GM21528 (cell line): ENCODE measurements around the gene TMEM123.

ENCODE experiments used
- ATAC-seq: cut with Tn5 transposase; IDR thresholded peaks from one replicate; pipeline ENCODE4 v1.9.1; 2021; ENCODE audit warnings: mild to moderate bottlenecking, moderate library complexity; ENCODE audit not compliant: unreplicated experiment, low FRiP score

Gene TMEM123

DNA sequence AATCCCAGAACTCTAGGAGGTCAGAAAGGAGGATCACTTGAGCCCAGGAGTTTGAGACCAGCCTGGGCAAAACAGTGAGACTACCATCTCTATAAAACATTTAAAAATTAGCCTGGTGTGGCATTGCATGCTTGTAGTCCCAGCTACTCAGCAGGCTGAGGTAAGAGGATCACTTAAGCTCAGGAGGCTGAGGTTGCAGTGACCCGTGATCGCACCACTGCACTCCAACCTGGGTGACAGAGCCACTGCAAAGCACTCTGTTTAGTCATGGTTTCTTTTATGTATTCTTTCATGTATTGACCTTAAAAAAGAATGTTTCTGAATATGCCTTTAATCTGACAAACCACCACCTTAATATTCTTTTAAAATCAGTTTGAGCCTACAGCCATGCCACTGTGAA, 53.4 kb downstream of the TMEM123 start:
- no peak for ATAC-seq

DNA sequence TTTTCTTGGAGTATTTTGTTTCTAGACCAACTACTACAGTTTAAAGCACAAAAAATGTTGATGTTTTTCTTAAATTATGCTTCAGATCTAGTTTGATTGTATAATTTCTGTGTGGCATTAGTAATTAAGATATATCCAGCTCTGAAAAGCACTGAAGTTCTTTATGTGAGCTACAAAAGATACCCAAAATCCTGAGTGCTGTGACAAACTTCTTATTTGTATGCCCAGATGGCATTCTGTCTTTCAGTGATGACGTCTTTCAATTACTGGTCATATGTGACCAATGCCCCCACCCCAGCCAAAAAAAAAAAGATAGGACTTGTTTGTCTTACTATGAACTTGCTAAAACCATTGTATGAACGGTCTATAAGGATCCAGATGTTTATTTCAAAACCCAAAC, 54.3 kb downstream of the TMEM123 start:
- no peak for ATAC-seq

GRCh38 chr11:102396708-102397563, 55.6 kb downstream of the TMEM123 start:
- no peak for ATAC-seq

GRCh38 chr11:102395720-102396393, 56.7 kb downstream of the TMEM123 start:
- no peak for ATAC-seq

DNA sequence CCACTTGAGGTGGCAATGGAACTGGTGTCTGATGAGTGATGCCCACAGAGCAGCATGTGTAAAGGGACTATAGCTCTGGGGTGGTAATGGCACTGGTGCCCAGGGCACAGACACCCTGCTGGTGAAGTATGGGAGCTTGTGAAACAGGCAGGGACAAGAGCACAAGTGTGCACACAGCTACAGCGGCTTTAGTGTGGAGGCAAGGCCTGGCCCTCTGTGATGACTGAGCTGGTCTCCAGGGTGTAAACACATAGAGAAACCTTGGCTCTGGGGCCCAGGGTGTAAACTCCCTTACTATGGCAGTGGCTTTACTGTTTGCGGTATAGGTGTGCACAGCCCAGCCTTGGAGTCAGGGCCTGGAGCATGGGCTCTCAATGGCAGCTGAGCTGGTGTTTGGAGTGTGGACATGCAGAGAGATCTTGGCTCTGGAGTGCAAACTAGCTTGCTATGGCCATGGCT, 59.3 kb downstream of the TMEM123 start:
- no peak for ATAC-seq

- ATAC-seq, result no peak
Measured at GRCh38 chr11:102391549-102392237, 60.9 kb downstream of the TMEM123 start.

DNA sequence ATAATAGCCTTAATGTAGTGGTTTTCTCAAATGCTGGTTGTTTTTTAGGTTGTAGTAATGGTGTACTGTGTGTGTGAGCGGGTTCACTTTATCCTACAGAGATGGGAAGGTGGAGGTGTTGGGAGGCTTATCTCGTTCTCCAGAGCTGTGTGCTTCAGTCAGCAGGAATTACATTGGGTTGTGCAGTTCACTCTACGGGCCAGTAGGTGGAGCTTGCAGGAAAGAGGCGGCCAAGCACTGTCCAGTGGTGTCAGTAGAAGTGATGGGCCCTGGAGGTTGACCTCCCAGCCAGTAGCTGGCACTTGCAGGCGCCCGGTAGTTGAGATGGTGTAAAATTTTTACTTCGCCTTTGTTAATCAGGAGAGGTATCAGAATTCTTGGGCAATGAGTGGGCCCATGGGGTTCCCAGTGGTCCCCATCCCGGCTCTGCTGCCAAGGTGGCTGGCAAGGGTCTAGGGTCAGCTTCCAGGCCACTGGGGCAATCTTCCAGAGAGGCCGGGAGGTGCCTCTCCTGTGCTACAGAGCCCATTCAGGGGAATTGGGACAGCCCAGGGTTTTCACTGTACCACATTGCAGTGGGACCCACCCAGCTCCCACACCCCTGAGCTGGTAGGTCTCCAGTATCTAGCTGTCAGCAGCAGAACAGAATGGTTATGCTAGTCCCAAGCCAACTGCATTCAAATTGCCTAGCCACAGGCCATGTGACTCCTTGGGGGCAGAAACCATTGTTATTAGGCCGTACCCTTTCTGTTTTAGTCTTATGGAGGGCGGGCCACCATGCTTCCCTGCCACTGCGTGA, 61.7 kb downstream of the TMEM123 start:
- ATAC-seq, result peak; percentile 79

GRCh38 chr11:102389253-102389652, 63.3 kb downstream of the TMEM123 start:
- no peak for ATAC-seq

GRCh38 chr11:102387043-102387781, 65.4 kb downstream of the TMEM123 start:
- no peak for ATAC-seq

GRCh38 chr11:102386136-102386734, 66.3 kb downstream of the TMEM123 start:
- no peak for ATAC-seq

GRCh38 chr11:102385085-102386007, 67.2 kb downstream of the TMEM123 start:
- ATAC-seq, result no peak

- no peak for ATAC-seq
Measured at GRCh38 chr11:102384419-102385079, 68.0 kb downstream of the TMEM123 start.

DNA sequence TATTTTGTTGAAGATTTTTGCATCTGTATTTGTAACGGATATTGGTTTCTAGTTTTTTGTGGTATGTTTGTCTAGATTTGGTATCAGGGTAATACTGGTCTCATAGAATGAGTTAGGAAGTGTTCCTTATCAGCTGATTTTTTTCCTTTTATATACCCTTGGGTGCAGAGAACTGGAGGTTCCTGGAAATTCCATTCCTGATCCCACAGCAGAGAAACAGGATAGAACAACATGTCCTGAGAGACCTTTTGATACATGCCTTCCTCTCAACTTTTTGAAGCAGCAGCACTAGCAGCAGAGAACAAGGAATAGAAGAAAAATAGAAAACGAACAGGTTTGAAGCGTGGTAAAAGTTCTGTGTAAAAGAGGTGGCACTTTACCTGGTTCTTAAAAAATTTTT, 68.7 kb downstream of the TMEM123 start:
- no peak for ATAC-seq

- no peak for ATAC-seq
Measured at GRCh38 chr11:102382384-102382783, 70.2 kb downstream of the TMEM123 start.

DNA sequence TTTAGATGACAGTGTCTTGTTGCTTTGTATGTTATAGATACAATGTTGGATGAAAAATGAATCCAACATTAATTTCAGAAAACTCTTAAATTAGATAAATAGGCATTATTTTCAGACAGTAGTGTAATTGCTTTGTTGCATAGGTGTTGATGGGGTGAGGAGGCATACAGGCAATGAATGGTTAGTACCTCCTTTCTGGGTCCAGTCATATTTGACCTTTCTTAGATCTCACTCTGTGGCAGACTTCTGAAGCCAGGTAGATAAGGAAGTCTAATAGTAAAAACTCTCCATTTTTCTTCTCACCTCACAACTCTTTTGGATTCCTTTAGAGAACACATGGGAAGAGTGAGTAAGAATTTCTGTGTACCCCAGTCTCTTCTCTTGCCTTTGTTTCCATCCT, 73.7 kb downstream of the TMEM123 start:
- no peak for ATAC-seq

- no peak for ATAC-seq
Measured at GRCh38 chr11:102377891-102378290, 74.7 kb downstream of the TMEM123 start.

GRCh38 chr11:102375720-102376399, 76.7 kb downstream of the TMEM123 start:
- ATAC-seq, result no peak
